ENCODE results near the gene RNF44. TPM values are rescaled to one million over a fixed set of nuclear protein-coding genes. Genes with fewer than 3 reads are reported as not detected.

Gene RNF44
- total RNA-seq, 1 experiment from 2014 or later: 58.4 TPM

DNA sequence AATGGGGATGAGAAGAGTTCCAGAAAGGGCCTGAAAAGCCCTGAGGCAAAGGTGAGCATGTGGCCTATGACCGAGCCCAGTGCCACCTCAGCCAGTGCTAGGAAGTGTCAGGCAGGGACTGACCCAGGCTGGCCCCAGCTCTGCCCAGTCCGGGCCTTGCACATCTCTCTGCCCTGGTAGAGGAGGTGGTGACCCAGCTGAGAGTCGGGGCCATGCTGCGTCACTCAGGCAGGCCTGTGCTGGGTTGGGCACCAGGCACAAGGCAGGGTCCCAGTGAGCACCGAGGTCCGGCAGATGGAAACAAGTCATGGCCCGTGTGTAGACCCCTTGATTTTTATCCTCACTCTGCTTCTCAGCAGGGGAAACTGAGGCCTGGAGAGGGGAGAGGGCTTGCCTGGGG lies 12.7 kb upstream of the RNF44 start:
- DNase-seq (ENCODE audit: low read depth, low spot score) (no peak), ATAC-seq (no peak)
- Histone ChIP-seq H3K36me3 (ENCODE audit: control insufficient read depth in 1 of 2, insufficient read depth in 2 of 2, low read length in 2 of 2) (no peaks in the 10 kb centered on the region), H3K9ac (ENCODE audit: low read length) (no peak overlapping the region), H3K9me2 (ENCODE audit: insufficient read depth) (no peaks in the 10 kb centered on the region), H3K9me3 (ENCODE audit: control insufficient read depth in 1 of 2, insufficient read depth in 1 of 2, low read depth in 1 of 2, low read length in 2 of 2) (no peaks in the 10 kb centered on the region), H4K20me1 (ENCODE audit: insufficient read depth) (no peaks in the 10 kb centered on the region), H2AFZ (ENCODE audit: low read depth, low read length, poor library complexity, severe bottlenecking) (no peak overlapping the region), H3K79me2 (ENCODE audit: insufficient read depth, low read length) (no peaks in the 10 kb centered on the region), H3K27ac (ENCODE audit: low read depth, low read length) (no peak overlapping the region), H3K4me3 (replicated peaks in 1 of 2; ENCODE audit: low read depth in 1 of 2, low read length in 2 of 2) (no peak overlapping the region), H3K4me1 (ENCODE audit: control insufficient read depth in 1 of 2, insufficient read depth in 2 of 2, low read length in 2 of 2) (peaks cover 20 to 45% of the 10 kb centered on the region in 2 experiments), H3K27me3 (ENCODE audit: insufficient read depth, low read length) (no peaks in the 10 kb centered on the region), H3K4me2 (ENCODE audit: low read length) (no peak overlapping the region)
- intact Hi-C loops (cut with micrococcal nuclease): no loop called here
- TF ChIP-seq FOSL1 (IDR thresholded peaks at IDR 0.05; ENCODE audit: low read depth) (no peak), CBX3 (IDR thresholded peaks at IDR 0.05; ENCODE audit: low read depth) (no peak), ZNF274 (IDR thresholded peaks at IDR 0.05; ENCODE audit: low read depth, low read length) (no peak), SIN3A (IDR thresholded peaks at IDR 0.05; ENCODE audit: low read depth) (no peak), RAD21 (IDR thresholded peaks at IDR 0.05; ENCODE audit: low read depth) (no peak), ZFX (IDR thresholded peaks at IDR 0.05) (no peak), POLR2A (IDR thresholded peaks at IDR 0.05; ENCODE audit: borderline replicate concordance, extremely low read depth, insufficient read depth, insufficient read length) (no peak), SP1 (IDR thresholded peaks at IDR 0.05; ENCODE audit: low read depth) (no peak), JUND (IDR thresholded peaks at IDR 0.05) (no peak), POLR2AphosphoS5 (IDR thresholded peaks at IDR 0.05; ENCODE audit: low read depth, low read length) (no peak), TCF7L2 (IDR thresholded peaks at IDR 0.05; ENCODE audit: borderline replicate concordance, extremely low read depth, insufficient read depth, insufficient read length) (no peak), YY1 (IDR thresholded peaks at IDR 0.05; ENCODE audit: extremely low read depth, insufficient replicate concordance, low read depth, low read length) (no peak), ELF1 (IDR thresholded peaks at IDR 0.05; ENCODE audit: borderline replicate concordance, low read depth) (no peak)
- TF ChIP-seq, protein P1, sequence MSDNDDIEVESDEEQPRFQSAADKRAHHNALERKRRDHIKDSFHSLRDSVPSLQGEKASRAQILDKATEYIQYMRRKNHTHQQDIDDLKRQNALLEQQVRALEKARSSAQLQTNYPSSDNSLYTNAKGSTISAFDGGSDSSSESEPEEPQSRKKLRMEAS (IDR thresholded peaks at IDR 0.05): no peak
- TF ChIP-seq, protein P2, sequence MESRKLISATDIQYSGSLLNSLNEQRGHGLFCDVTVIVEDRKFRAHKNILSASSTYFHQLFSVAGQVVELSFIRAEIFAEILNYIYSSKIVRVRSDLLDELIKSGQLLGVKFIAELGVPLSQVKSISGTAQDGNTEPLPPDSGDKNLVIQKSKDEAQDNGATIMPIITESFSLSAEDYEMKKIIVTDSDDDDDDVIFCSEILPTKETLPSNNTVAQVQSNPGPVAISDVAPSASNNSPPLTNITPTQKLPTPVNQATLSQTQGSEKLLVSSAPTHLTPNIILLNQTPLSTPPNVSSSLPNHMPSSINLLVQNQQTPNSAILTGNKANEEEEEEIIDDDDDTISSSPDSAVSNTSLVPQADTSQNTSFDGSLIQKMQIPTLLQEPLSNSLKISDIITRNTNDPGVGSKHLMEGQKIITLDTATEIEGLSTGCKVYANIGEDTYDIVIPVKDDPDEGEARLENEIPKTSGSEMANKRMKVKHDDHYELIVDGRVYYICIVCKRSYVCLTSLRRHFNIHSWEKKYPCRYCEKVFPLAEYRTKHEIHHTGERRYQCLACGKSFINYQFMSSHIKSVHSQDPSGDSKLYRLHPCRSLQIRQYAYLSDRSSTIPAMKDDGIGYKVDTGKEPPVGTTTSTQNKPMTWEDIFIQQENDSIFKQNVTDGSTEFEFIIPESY (IDR thresholded peaks at IDR 0.05; ENCODE audit: extremely low read depth, insufficient replicate concordance, low read length): no peak
- TF ChIP-seq, protein P3, sequence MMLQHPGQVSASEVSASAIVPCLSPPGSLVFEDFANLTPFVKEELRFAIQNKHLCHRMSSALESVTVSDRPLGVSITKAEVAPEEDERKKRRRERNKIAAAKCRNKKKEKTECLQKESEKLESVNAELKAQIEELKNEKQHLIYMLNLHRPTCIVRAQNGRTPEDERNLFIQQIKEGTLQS (IDR thresholded peaks at IDR 0.05): no peak
- TF ChIP-seq, protein P4, sequence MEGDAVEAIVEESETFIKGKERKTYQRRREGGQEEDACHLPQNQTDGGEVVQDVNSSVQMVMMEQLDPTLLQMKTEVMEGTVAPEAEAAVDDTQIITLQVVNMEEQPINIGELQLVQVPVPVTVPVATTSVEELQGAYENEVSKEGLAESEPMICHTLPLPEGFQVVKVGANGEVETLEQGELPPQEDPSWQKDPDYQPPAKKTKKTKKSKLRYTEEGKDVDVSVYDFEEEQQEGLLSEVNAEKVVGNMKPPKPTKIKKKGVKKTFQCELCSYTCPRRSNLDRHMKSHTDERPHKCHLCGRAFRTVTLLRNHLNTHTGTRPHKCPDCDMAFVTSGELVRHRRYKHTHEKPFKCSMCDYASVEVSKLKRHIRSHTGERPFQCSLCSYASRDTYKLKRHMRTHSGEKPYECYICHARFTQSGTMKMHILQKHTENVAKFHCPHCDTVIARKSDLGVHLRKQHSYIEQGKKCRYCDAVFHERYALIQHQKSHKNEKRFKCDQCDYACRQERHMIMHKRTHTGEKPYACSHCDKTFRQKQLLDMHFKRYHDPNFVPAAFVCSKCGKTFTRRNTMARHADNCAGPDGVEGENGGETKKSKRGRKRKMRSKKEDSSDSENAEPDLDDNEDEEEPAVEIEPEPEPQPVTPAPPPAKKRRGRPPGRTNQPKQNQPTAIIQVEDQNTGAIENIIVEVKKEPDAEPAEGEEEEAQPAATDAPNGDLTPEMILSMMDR (IDR thresholded peaks at IDR 0.05 in 2 of 3, conservative IDR thresholded peaks at IDR 0.05 in 1 of 3; ENCODE audit: borderline replicate concordance in 1 of 3, insufficient read depth in 1 of 3, low read depth in 2 of 3, low read length in 2 of 3): no peak
- TF ChIP-seq, protein P5, sequence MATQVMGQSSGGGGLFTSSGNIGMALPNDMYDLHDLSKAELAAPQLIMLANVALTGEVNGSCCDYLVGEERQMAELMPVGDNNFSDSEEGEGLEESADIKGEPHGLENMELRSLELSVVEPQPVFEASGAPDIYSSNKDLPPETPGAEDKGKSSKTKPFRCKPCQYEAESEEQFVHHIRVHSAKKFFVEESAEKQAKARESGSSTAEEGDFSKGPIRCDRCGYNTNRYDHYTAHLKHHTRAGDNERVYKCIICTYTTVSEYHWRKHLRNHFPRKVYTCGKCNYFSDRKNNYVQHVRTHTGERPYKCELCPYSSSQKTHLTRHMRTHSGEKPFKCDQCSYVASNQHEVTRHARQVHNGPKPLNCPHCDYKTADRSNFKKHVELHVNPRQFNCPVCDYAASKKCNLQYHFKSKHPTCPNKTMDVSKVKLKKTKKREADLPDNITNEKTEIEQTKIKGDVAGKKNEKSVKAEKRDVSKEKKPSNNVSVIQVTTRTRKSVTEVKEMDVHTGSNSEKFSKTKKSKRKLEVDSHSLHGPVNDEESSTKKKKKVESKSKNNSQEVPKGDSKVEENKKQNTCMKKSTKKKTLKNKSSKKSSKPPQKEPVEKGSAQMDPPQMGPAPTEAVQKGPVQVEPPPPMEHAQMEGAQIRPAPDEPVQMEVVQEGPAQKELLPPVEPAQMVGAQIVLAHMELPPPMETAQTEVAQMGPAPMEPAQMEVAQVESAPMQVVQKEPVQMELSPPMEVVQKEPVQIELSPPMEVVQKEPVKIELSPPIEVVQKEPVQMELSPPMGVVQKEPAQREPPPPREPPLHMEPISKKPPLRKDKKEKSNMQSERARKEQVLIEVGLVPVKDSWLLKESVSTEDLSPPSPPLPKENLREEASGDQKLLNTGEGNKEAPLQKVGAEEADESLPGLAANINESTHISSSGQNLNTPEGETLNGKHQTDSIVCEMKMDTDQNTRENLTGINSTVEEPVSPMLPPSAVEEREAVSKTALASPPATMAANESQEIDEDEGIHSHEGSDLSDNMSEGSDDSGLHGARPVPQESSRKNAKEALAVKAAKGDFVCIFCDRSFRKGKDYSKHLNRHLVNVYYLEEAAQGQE (IDR thresholded peaks at IDR 0.05; ENCODE audit: low read depth): no peak
- POLR2A ChIA-PET: no interaction called here
- RAD21 ChIA-PET (ENCODE audit: low non-redundant PET in 1 of 2, low total read pairs in 2 of 2, uncharacterized antibody in 2 of 2, unreplicated experiment in 2 of 2): no interaction called here
- CTCF ChIA-PET: no interaction called here
- BruUV-seq (replicated peaks): no TSS peak
